SK-N-SH treated with all-trans-retinoic acid at 6 μM for 48 hours (cell line): ENCODE measurements around the gene DUOX2.

Experiments used
- ATAC-seq: fragments of 200-7000 bp; cut with Tn5 transposase; 3 replicates; pipeline ENCODE4 v1.9.1; 2020; ENCODE audit warnings: mild to moderate bottlenecking, moderate library complexity
- ARNTL ChIP-seq: fragments of 450-650 bp; formaldehyde crosslinking; IDR thresholded peaks from 2 replicates; pipeline ENCODE4 v1.5.0; 2020; ENCODE audit warnings: low read depth, mild to moderate bottlenecking, moderate library complexity, borderline replicate concordance
- BACH2 ChIP-seq: fragments of 250-450 bp; sonication (Bioruptor Pico); IDR thresholded peaks from 2 replicates; pipeline ENCODE4 v1.9.0; 2021; ENCODE audit warnings: mild to moderate bottlenecking, borderline replicate concordance
- CSDC2 ChIP-seq: fragments of 250-450 bp; sonication (Bioruptor Pico); IDR thresholded peaks from 2 replicates; pipeline ENCODE4 v1.5.0; 2020; ENCODE audit warnings: mild to moderate bottlenecking, moderate library complexity
- CSRNP3 ChIP-seq: fragments of 250-450 bp; sonication (Bioruptor Pico); IDR thresholded peaks from 2 replicates; pipeline ENCODE4 v1.5.1; 2021; ENCODE audit warnings: mild to moderate bottlenecking, moderate library complexity
- ESRRG ChIP-seq: fragments of 250-450 bp; sonication (Bioruptor Pico); IDR thresholded peaks from 2 replicates; pipeline ENCODE4 v1.6.1; 2021; ENCODE audit warnings: mild to moderate bottlenecking
- GLIS3 ChIP-seq: fragments of 250-450 bp; sonication (Bioruptor Pico); IDR thresholded peaks from 2 replicates; pipeline ENCODE4 v1.5.0; 2020; ENCODE audit warnings: mild to moderate bottlenecking, moderate library complexity
- ISL1 ChIP-seq: fragments of 250-450 bp; sonication (Bioruptor Pico); IDR thresholded peaks from 2 replicates; pipeline ENCODE4 v2.1.2; 2022; ENCODE audit warnings: mild to moderate bottlenecking, moderate library complexity
- OSR1 ChIP-seq: fragments of 250-450 bp; sonication (Bioruptor Pico); IDR thresholded peaks from 2 replicates; pipeline ENCODE4 v1.8.0; 2022; ENCODE audit warnings: moderate library complexity, mild to moderate bottlenecking, inconsistent platforms
- PATZ1 ChIP-seq: fragments of 250-450 bp; sonication (Bioruptor Pico); IDR thresholded peaks from 2 replicates; pipeline ENCODE4 v1.8.0; 2020; ENCODE audit warnings: mild to moderate bottlenecking, moderate library complexity, borderline replicate concordance
- POU6F1 ChIP-seq: fragments of 250-450 bp; sonication (Bioruptor Pico); IDR thresholded peaks from 2 replicates; pipeline ENCODE4 v1.8.0; 2021; ENCODE audit warnings: low read depth, mild to moderate bottlenecking, moderate library complexity, borderline replicate concordance
- PPARA ChIP-seq: fragments of 250-450 bp; sonication (Bioruptor Pico); IDR thresholded peaks from 2 replicates; pipeline ENCODE4 v1.5.0; 2020; ENCODE audit warnings: mild to moderate bottlenecking, borderline replicate concordance
- RARB ChIP-seq: fragments of 250-450 bp; sonication (Bioruptor Pico); IDR thresholded peaks from 2 replicates; pipeline ENCODE4 v1.8.0; 2021; ENCODE audit warnings: mild to moderate bottlenecking, moderate library complexity
- TCF4 ChIP-seq: fragments of 250-450 bp; sonication (Bioruptor Pico); IDR thresholded peaks from 2 replicates; pipeline ENCODE4 v1.8.0; 2021; ENCODE audit warnings: mild to moderate bottlenecking, moderate library complexity, borderline replicate concordance
- TOX ChIP-seq: fragments of 250-450 bp; sonication (Bioruptor Pico); IDR thresholded peaks from 2 replicates; pipeline ENCODE4 v1.8.0; 2021; ENCODE audit warnings: mild to moderate bottlenecking, moderate library complexity, borderline replicate concordance
- TSHZ2 ChIP-seq: fragments of 250-450 bp; sonication (Bioruptor Pico); IDR thresholded peaks from 2 replicates; pipeline ENCODE4 v1.5.0; 2020; ENCODE audit warnings: mild to moderate bottlenecking, moderate library complexity
- ZC3H10 ChIP-seq: fragments of 250-450 bp; sonication (Bioruptor Pico); IDR thresholded peaks from 2 replicates; pipeline ENCODE4 v1.5.1; 2021; ENCODE audit warnings: mild to moderate bottlenecking, moderate library complexity
- ZFP3 ChIP-seq: fragments of 250-450 bp; sonication (Bioruptor Pico); IDR thresholded peaks from 2 replicates; pipeline ENCODE4 v1.5.0; 2020; ENCODE audit warnings: mild to moderate bottlenecking, moderate library complexity
- ZFP30 ChIP-seq: fragments of 450-650 bp; formaldehyde crosslinking; IDR thresholded peaks from 2 replicates; pipeline ENCODE4 v1.5.0; 2022; ENCODE audit warnings: mild to moderate bottlenecking, moderate library complexity
- ZNF565 ChIP-seq: fragments of 450-650 bp; formaldehyde crosslinking; conservative IDR thresholded peaks from 2 replicates; pipeline ENCODE4 v1.5.0; 2020; ENCODE audit warnings: low read depth, mild to moderate bottlenecking, moderate library complexity
- ZNF70 ChIP-seq: fragments of 450-650 bp; formaldehyde crosslinking; IDR thresholded peaks from 2 replicates; pipeline ENCODE4 v1.5.0; 2020; ENCODE audit warnings: mild to moderate bottlenecking, moderate library complexity

DUOX2 gene

GRCh38 chr15:45150997-45151396, 37.0 kb upstream of the DUOX2 start:
- ATAC-seq = no peak
- no peak for TF ChIP-seq CSRNP3 (CRISPR knock-in tag)
- no peak for TF ChIP-seq ESRRG (CRISPR knock-in tag)
- no peak for TF ChIP-seq PPARA (CRISPR knock-in tag)
- no peak for TF ChIP-seq PATZ1 (CRISPR knock-in tag)
- TF ChIP-seq CSDC2 (CRISPR knock-in tag) = no peak
- no peak for TF ChIP-seq ZFP3
- no peak for TF ChIP-seq TOX (CRISPR knock-in tag)
- no peak for TF ChIP-seq OSR1
- no peak for TF ChIP-seq RARB

- TF ChIP-seq ZFP30 (no peak), ZC3H10 (CRISPR knock-in tag) (no peak), BACH2 (no peak), PPARA (CRISPR knock-in tag) (no peak), CSRNP3 (CRISPR knock-in tag) (no peak), ISL1 (CRISPR knock-in tag) (no peak), TSHZ2 (CRISPR knock-in tag) (no peak), POU6F1 (CRISPR knock-in tag) (no peak), ARNTL (CRISPR knock-in tag) (no peak), ESRRG (CRISPR knock-in tag) (no peak), OSR1 (no peak), TOX (CRISPR knock-in tag) (no peak), PATZ1 (CRISPR knock-in tag) (no peak), ZNF565 (CRISPR knock-in tag) (no peak), GLIS3 (no peak), TCF4 (CRISPR knock-in tag) (no peak), ZFP3 (no peak)
- TF ChIP-seq, all 23 proteins: peak for 0
- no peak; the same call in 2 of the 3 replicates for ATAC-seq
These were observed 36.5 kb upstream of the DUOX2 start for GRCh38 chr15:45150481-45150880.

GRCh38 chr15:45149060-45149459, 35.1 kb upstream of the DUOX2 start:
- TF ChIP-seq ESRRG (CRISPR knock-in tag) (no peak), ZNF70 (CRISPR knock-in tag) (no peak), ZFP3 (no peak), ARNTL (CRISPR knock-in tag) (no peak), PATZ1 (CRISPR knock-in tag) (no peak), CSDC2 (CRISPR knock-in tag) (no peak), ZC3H10 (CRISPR knock-in tag) (no peak)

More at GRCh38 chr15:45149060-45149459, 35.1 kb upstream of the DUOX2 start:
- no peak for ATAC-seq
